K562 (cell line): Measurements from ENCODE around the gene IGSF8. TPM values are rescaled to one million over a fixed set of nuclear protein-coding genes. Genes with fewer than 3 reads are reported as not detected.

Experiments
- ATAC-seq: fragments of 200-7000 bp; cut with Tn5 transposase; 3 replicates; pipeline ENCODE4 v1.9.1; 2020; ENCODE audit warnings: moderate library complexity
- BruUV-seq: library from RNA; stranded (reverse); fragments of 400-500 nt; replicated peaks from 2 replicates; lab custom pipeline; 2021; lab: Mats Ljungman, UMichigan
- CTCF ChIA-PET: fragments of 300-600 bp; formaldehyde crosslinking; extraction: SDS; loops from one replicate; lab custom pipeline; 2021; ENCODE audit warnings: low intra/inter-chr PET ratio; lab: Yijun Ruan, JAX
- POLR2A ChIA-PET: fragments of 300-600, 350-650 bp; sonication (Branson Sonifier 250); formaldehyde crosslinking; extraction: SDS; loops from one replicate; lab custom pipeline; 2021; ENCODE audit warnings: antibody characterized with exemption, inconsistent platforms; lab: Yijun Ruan, JAX
- DNase-seq, 4 experiments: peaks; one replicate each; pipeline versions ENCODE4 v3.0.0 to v3.0.0-alpha.2; 2011 to 2018; ENCODE audit warnings: low spot score in 3 of 4, mixed read lengths in 3 of 4; ENCODE audit errors: extremely low read depth in 1 of 4
- FAIRE-seq: peaks from 2 replicates; lab custom pipeline; 2011; peaks lifted over from hg19 to GRCh38; lab: Jason Lieb, UNC
- H2AFZ ChIP-seq: 2 replicates; pipeline ENCODE4 v1.6.0; 2011; ENCODE audit warnings: low read depth, low read length, control low read depth, inconsistent platforms
- H3K27ac ChIP-seq: fragments of 200-600 bp; 3 replicates; pipeline ENCODE4 v1.8.0; 2011; ENCODE audit warnings: low read depth, mild to moderate bottlenecking, control low read depth, inconsistent platforms, low read length, moderate library complexity, mixed read lengths; ENCODE audit errors: extremely low read depth
- H3K27me3 ChIP-seq, 2 experiments: fragments of 300-600 bp in 1 of 2; 2 replicates in 1 of 2; 3 replicates in 1 of 2; pipeline versions ENCODE4 v1.6.0 to v1.8.0; 2011; ENCODE audit warnings: inconsistent platforms in 2 of 2, low read length in 2 of 2, mild to moderate bottlenecking in 1 of 2, mixed read lengths in 1 of 2, moderate library complexity in 1 of 2; ENCODE audit not compliant: control insufficient read depth in 2 of 2, insufficient read depth in 2 of 2
- H3K36me3 ChIP-seq: fragments of 300-600 bp; 3 replicates; pipeline ENCODE4 v1.8.0; 2011; ENCODE audit warnings: mild to moderate bottlenecking, low read length, inconsistent platforms; ENCODE audit not compliant: control insufficient read depth, insufficient read depth
- H3K4me1 ChIP-seq, 2 experiments: fragments of 200-600 bp in 1 of 2; replicated peaks in 1 of 2; 2 replicates in 1 of 2; 3 replicates in 1 of 2; pipeline versions ENCODE4 v1.5.1 to v1.8.0; 2011; ENCODE audit warnings: inconsistent platforms in 2 of 2, low read length in 2 of 2, mild to moderate bottlenecking in 1 of 2, mixed read lengths in 1 of 2, moderate library complexity in 1 of 2; ENCODE audit not compliant: control insufficient read depth in 2 of 2, insufficient read depth in 2 of 2
- H3K4me2 ChIP-seq: 2 replicates; pipeline ENCODE4 v1.6.1; 2011; ENCODE audit warnings: low read length, control low read depth, inconsistent platforms, mixed read lengths; ENCODE audit not compliant: insufficient read depth
- H3K4me3 ChIP-seq: fragments of 200-600 bp; sonication (generic), shearing (Covaris generic); 2 replicates; pipeline ENCODE4 v1.5.1; 2016; ENCODE audit warnings: control low read depth, inconsistent platforms
- H3K79me2 ChIP-seq: fragments of 200-600 bp; 3 replicates; pipeline ENCODE4 v1.8.0; 2011; ENCODE audit warnings: low read length, inconsistent platforms; ENCODE audit not compliant: control insufficient read depth, insufficient read depth
- H3K9ac ChIP-seq, 2 experiments: 2 replicates each; pipeline versions ENCODE4 v1.6.0 to v1.6.1; 2011; ENCODE audit warnings: low read depth in 2 of 2, low read length in 2 of 2, control low read depth in 1 of 2, inconsistent platforms in 1 of 2, mild to moderate bottlenecking in 1 of 2, mixed read lengths in 1 of 2; ENCODE audit not compliant: insufficient read depth in 1 of 2
- H3K9me1 ChIP-seq: one replicate; pipeline ENCODE4 v1.6.0; 2011; ENCODE audit warnings: inconsistent platforms, mild to moderate bottlenecking, low read length, moderate library complexity; ENCODE audit not compliant: control insufficient read depth, insufficient read depth
- H3K9me3 ChIP-seq: replicated peaks from 2 replicates; pipeline ENCODE4 v1.5.1; 2011; ENCODE audit warnings: low read depth, low read length, inconsistent platforms; ENCODE audit not compliant: control insufficient read depth, insufficient read depth
- H4K20me1 ChIP-seq: replicated peaks from 2 replicates; pipeline ENCODE4 v1.6.1; 2011; ENCODE audit warnings: low read length, inconsistent platforms, mixed read lengths; ENCODE audit not compliant: control insufficient read depth, insufficient read depth
- CTBP1 ChIP-seq: fragments of 450-650 bp; IDR thresholded peaks from 2 replicates; pipeline ENCODE4 v1.6.1; 2016; ENCODE audit warnings: borderline replicate concordance
- CTCFL ChIP-seq: IDR thresholded peaks from 2 replicates; pipeline ENCODE4 v1.6.1; 2011; ENCODE audit warnings: borderline replicate concordance, low read depth, mild to moderate bottlenecking, moderate library complexity, low read length; ENCODE audit not compliant: insufficient read depth, poor library complexity, severe bottlenecking
- EHMT2 ChIP-seq: fragments of 450-650 bp; IDR thresholded peaks from 2 replicates; pipeline ENCODE4 v1.6.1; 2018; ENCODE audit warnings: antibody characterized with exemption
- KDM1A ChIP-seq, 2 experiments: fragments of 450-650 bp; IDR thresholded peaks; 2 replicates each; pipeline ENCODE4 v1.6.1; 2016; ENCODE audit warnings: mild to moderate bottlenecking in 2 of 2
- PPARD ChIP-seq: fragments of 250-450 bp; sonication (Bioruptor Pico); IDR thresholded peaks from 2 replicates; pipeline ENCODE4 v1.8.0; 2022; ENCODE audit warnings: inconsistent platforms, mild to moderate bottlenecking, moderate library complexity
- RCOR1 ChIP-seq, 2 experiments: IDR thresholded peaks; 2 replicates each; pipeline ENCODE4 v1.6.1; 2012; ENCODE audit warnings: low read depth in 2 of 2, low read length in 2 of 2, borderline replicate concordance in 1 of 2, improper control_type of control experiment in 1 of 2
- SREBF2 ChIP-seq: sonication (generic); formaldehyde crosslinking; IDR thresholded peaks from 2 replicates; pipeline ENCODE4 v1.4.0; 2020; ENCODE audit warnings: mild to moderate bottlenecking, missing genetic modification reagents
- TAF1 ChIP-seq: IDR thresholded peaks from 2 replicates; pipeline ENCODE4 v1.6.1; 2011; ENCODE audit warnings: mild to moderate bottlenecking, low read length, moderate library complexity; ENCODE audit not compliant: insufficient read depth, control insufficient read depth, severe bottlenecking; ENCODE audit errors: extremely low read depth
- VEZF1 ChIP-seq: fragments of 200-800 bp; sonication (Bioruptor generic); IDR thresholded peaks from 2 replicates; pipeline ENCODE4 v1.6.1; 2017; ENCODE audit warnings: missing genetic modification characterization, missing compliant biosample characterization
- ZBTB1 ChIP-seq: sonication (generic); formaldehyde crosslinking; IDR thresholded peaks from 2 replicates; pipeline ENCODE4 v1.8.1; 2023; ENCODE audit warnings: missing genetic modification reagents, low read depth, mild to moderate bottlenecking, borderline replicate concordance
- ZBTB9 ChIP-seq: fragments of 450-650 bp; formaldehyde crosslinking; IDR thresholded peaks from 2 replicates; pipeline ENCODE4 v1.4.0; 2020; ENCODE audit warnings: mild to moderate bottlenecking, moderate library complexity
- ZNF184 ChIP-seq: sonication (generic); formaldehyde crosslinking; IDR thresholded peaks from 2 replicates; pipeline ENCODE4 v1.5.0; 2020; ENCODE audit warnings: missing genetic modification reagents
- ZNF324 ChIP-seq: fragments of 250-450 bp; sonication (Bioruptor Pico); IDR thresholded peaks from 2 replicates; pipeline ENCODE4 v1.4.0; 2020; ENCODE audit warnings: mild to moderate bottlenecking
- ZNF551 ChIP-seq: fragments of 250-450 bp; sonication (Bioruptor Pico); IDR thresholded peaks from 2 replicates; pipeline ENCODE4 v1.5.0; 2021; ENCODE audit warnings: mild to moderate bottlenecking, moderate library complexity
- WGBS: fragments of 100-300 bp; shearing (Covaris generic); methylation state at CpG from one replicate; pipeline ENCODE4 v1.1.6; 2016; ENCODE audit warnings: low coverage, mixed read lengths; ENCODE audit not compliant: insufficient coverage; ENCODE audit errors: missing lambda C conversion rate; 5-methylcytosine and 5-hydroxymethylcytosine counted together
- in situ Hi-C: fragments of 300-500 bp; cut with MboI; formaldehyde crosslinking; loops from 4 replicates; pipeline ENCODE4 v1.15.0; 2018; ENCODE audit warnings: inconsistent platforms, mixed read lengths
- intact Hi-C: fragments of 100-400 bp; cut with micrococcal nuclease; formaldehyde crosslinking; loops from 2 replicates; pipeline ENCODE4 v1.14.2; 2022
- polyA plus RNA-seq, 8 experiments: library from polyadenylated mRNA; depleted of rRNA in 4 of 8; stranded (reverse) in 5 of 8; unstranded in 3 of 8; fragments of >200 nt; fragmentation: Nextera tagmentation in 2 of 8; fragmentation: Illumina TruSeq in 1 of 8; extraction: Ambion mirVana in 2 of 8; extraction: Trizol in 1 of 8; gene quantifications; 2 replicates each; pipeline versions ENCODE4 v1.2.1 to v1.2.3, GENCODE V29; 2011 to 2014; ENCODE audit warnings: inconsistent platforms in 1 of 8, missing spikeins in 1 of 8
- total RNA-seq, 7 experiments: library from RNA; depleted of rRNA in 6 of 7; stranded (reverse); fragments of >200 nt in 6 of 7; fragmentation: Illumina TruSeq in 2 of 7; extraction: Trizol in 2 of 7; gene quantifications; 2 replicates each; pipeline versions ENCODE4 v1.2.1 to v1.2.3, GENCODE V29; 2011 to 2021; ENCODE audit warnings: low replicate concordance in 1 of 7
- TF ChIP-seq, protein P1 (sequence below): sonication (generic); formaldehyde crosslinking; IDR thresholded peaks from 2 replicates; pipeline ENCODE4 v1.8.0; 2022; ENCODE audit warnings: missing genetic modification reagents, mild to moderate bottlenecking, moderate library complexity, borderline replicate concordance

The IGSF8 gene
- total and polyA plus RNA-seq, 9 of the 15 experiments (the other 6 are each of a cell fraction or from before 2014, with no cell fraction given): 0.32 to 11.7 (median 3.2) TPM

DNA sequence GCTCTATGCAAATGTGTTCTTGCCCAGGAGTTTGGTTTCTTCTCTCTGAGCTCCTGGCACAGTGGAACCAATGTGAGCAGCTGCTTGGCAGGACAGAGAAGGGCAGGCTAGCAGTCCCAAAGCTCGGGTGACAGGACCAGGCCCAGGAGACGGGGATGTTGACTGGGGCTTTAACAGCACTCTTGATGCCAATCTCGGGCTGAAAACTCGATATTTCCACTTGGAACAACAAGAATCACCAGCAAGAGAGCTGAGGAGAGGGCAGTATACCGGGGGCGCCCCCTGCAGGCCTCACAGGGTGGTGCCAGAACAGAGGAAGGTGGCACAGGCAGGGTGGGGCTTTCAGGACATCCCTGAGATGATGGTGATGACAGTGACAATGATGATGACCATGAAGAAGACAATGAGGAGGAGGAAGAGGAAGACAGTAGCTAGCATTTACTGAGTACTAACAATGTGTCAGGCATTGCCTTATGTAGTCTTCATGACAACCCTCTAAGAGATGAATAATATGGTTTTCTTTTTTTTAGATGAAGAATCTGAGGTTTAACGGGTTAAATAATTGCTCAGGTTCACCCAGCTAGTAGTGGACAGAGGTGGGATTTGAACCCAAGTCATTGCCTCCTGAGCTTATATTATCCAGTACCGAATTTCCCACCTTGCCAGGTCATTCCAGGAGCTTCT lies 19.8 kb downstream of the IGSF8 start:
- Histone ChIP-seq H3K9ac (no peak overlapping the region), H2AFZ (no peak overlapping the region), H3K4me1 (peaks cover 0 to under 1% of the 10 kb centered on the region in 2 experiments; a peak in 1 of 5 replicates), H3K9me1 (no peaks in the 10 kb centered on the region), H3K9me3 (no peaks in the 10 kb centered on the region), H4K20me1 (no peaks in the 10 kb centered on the region), H3K79me2 (no peaks in the 10 kb centered on the region), H3K4me2 (no peak overlapping the region), H3K36me3 (no peaks in the 10 kb centered on the region), H3K4me3 (no peak overlapping the region), H3K27ac (no peak overlapping the region), H3K27me3 (peaks cover 13 to 43% of the 10 kb centered on the region in 2 experiments; a peak in 4 of 5 replicates)
- FAIRE-seq (peak; percentile 78), DNase-seq (peak; percentile 67 to 82 (median 78)), ATAC-seq (peak; percentile 99)
- POLR2A ChIA-PET: interaction anchor here (0.7 to 2.1 kb wide), 7 partner anchors 9 to 20 kb away, joined by 3 to 8 read pairs (median 4); partner anchors contain the start of genes IGSF8 and KCNJ10
- BruUV-seq: no TSS peak
- intact Hi-C loops (loop anchor here (1.0 kb wide), 1 partner anchor 32 kb away; no protein-coding TSS in a partner anchor), in situ Hi-C loops (no loop called here)
- CTCF ChIA-PET: interaction anchor here (0.7 to 1.7 kb wide), 5 partner anchors 21 to 142 kb away, joined by 3 to 7 read pairs (median 4); no protein-coding TSS in a partner anchor
- 0% methylated on average over 8 of the region's 8 CpGs for WGBS
- TF ChIP-seq ZNF551 (CRISPR knock-in tag) (no peak), ZBTB9 (CRISPR knock-in tag) (no peak), RCOR1 (IDR thresholded peaks at IDR 0.05; ENCODE audit: borderline replicate concordance in 1 of 2, low read depth in 2 of 2, low read length in 2 of 2) (peak in 1 of 2 experiments; percentile 57; a peak in 2 of 4 replicates), CTCFL (peak; percentile 35), ZBTB1 (CRISPR knock-in tag) (no peak), VEZF1 (peak; percentile 34; the same call in 1 of the 2 replicates), ZNF184 (CRISPR knock-in tag) (no peak), ZNF324 (CRISPR knock-in tag) (no peak), TAF1 (no peak), KDM1A (IDR thresholded peaks at IDR 0.05) (peak; percentile 17 to 18; a peak in 1 of 4 replicates), EHMT2 (no peak), PPARD (CRISPR knock-in tag) (no peak), SREBF2 (CRISPR knock-in tag) (no peak), CTBP1 (peak; percentile 84)
- TF ChIP-seq, protein P1, sequence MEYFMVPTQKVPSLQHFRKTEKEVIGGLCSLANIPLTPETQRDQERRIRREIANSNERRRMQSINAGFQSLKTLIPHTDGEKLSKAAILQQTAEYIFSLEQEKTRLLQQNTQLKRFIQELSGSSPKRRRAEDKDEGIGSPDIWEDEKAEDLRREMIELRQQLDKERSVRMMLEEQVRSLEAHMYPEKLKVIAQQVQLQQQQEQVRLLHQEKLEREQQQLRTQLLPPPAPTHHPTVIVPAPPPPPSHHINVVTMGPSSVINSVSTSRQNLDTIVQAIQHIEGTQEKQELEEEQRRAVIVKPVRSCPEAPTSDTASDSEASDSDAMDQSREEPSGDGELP (CRISPR knock-in tag): no peak
